Anterior cingulate cortex (tissue), 58 donors: ENCODE results near the gene POR.
"Not testable (repeated sequence)": the region's sequence is repeated elsewhere in the genome, so short reads cannot be mapped to it uniquely, and the experiment has no call there.

Experiments used
- DNase-seq, 58 donors: peaks; one replicate each; lab custom pipeline; 2025; lab: John Stamatoyannopoulos, UW

The POR gene

GRCh38 chr7:75914655-75915415, at the start of gene POR:
Gene POR, plus strand, starts transcription at chr7:75915155. Its CDS starts 38,847 bp downstream, at chr7:75954002.
- DNase-seq: peak; percentile 66 to 98 (median 95)

- peak in 3 of 58 donors; percentile 32 to 51 (median 43) for DNase-seq
Observed at GRCh38 chr7:75866114-75866488, 48.9 kb upstream of the POR start.

GRCh38 chr7:75866489-75867389, 48.2 kb upstream of the POR start:
- peak in 43 of 58 donors; percentile 4 to 66 (median 33) for DNase-seq

GRCh38 chr7:75867390-75867717, 47.6 kb upstream of the POR start:
- no peak for DNase-seq

GRCh38 chr7:75868153-75868552, 46.8 kb upstream of the POR start:
- DNase-seq: no peak

GRCh38 chr7:75869776-75870379, 45.1 kb upstream of the POR start:
- DNase-seq: no peak

GRCh38 chr7:75870557-75871161, 44.3 kb upstream of the POR start:
- DNase-seq: peak in 3 of 58 donors; percentile 5 to 45 (median 10)

- peak in 1 of 58 donors; percentile 9 for DNase-seq
Observed at GRCh38 chr7:75872073-75872782, 42.7 kb upstream of the POR start.

- DNase-seq: not testable (repeated sequence)
Observed at GRCh38 chr7:75874180-75874579, 40.8 kb upstream of the POR start.

GRCh38 chr7:75875113-75876080, 39.6 kb upstream of the POR start:
- DNase-seq: no peak

- DNase-seq: no peak
Observed at GRCh38 chr7:75876126-75876881, 38.7 kb upstream of the POR start.

GRCh38 chr7:75878312-75878768, 36.6 kb upstream of the POR start:
- no peak for DNase-seq

- DNase-seq: peak; percentile 62 to 97 (median 94)
Observed at GRCh38 chr7:75878769-75879611, 36.0 kb upstream of the POR start, which contains the start of gene RHBDD2. Gene RHBDD2, plus strand, starts transcription at chr7:75879034. Its CDS starts 49 bp downstream, at chr7:75879083.

- no peak for DNase-seq
Observed at GRCh38 chr7:75879771-75880184, 35.2 kb upstream of the POR start.

- no peak for DNase-seq
Observed at GRCh38 chr7:75880242-75880641, 34.7 kb upstream of the POR start.

GRCh38 chr7:75881436-75882095, 33.4 kb upstream of the POR start:
- DNase-seq: no peak
